Esophagus muscularis mucosa (tissue), 3 donors: ENCODE results near the gene AGBL1.

Experiments used
- POLR2A ChIP-seq: fragments of 450-650 bp; IDR thresholded peaks from one replicate; pipeline ENCODE4 v1.6.1; 2017; ENCODE audit warnings: antibody characterized with exemption, moderate library complexity, mild to moderate bottlenecking, low read depth
- TF ChIP-seq, protein P1 (sequence below), 3 experiments: fragments of 200-600 bp in 2 of 3; fragments of 450-650 bp in 1 of 3; sonication (generic) in 2 of 3; IDR thresholded peaks; one replicate each; pipeline ENCODE4 v1.5.1; 2017 to 2019; ENCODE audit warnings: antibody characterized with exemption in 3 of 3, mild to moderate bottlenecking in 2 of 3, moderate library complexity in 1 of 3

DNA sequence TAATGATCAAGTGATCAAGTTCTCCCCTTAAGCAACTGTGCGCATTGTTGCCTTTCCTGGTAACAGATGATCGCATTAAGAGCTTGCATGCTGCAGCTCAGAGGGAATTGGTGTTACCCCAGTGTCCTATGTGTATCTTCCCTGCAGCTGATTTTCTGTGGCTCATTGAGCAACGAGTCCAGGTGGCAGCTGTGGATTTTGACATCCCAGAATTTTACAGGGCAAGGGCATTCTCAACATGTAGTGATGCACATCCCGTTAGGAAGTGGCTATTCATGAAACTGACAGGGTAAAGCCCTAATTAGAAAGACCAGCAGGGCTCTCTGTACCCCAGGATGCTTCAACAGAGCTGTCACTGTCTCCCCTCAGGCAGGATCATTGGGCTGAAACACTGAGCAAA lies 232.8 kb downstream of the AGBL1 start:
- no peak for TF ChIP-seq POLR2A
- TF ChIP-seq, protein P1, sequence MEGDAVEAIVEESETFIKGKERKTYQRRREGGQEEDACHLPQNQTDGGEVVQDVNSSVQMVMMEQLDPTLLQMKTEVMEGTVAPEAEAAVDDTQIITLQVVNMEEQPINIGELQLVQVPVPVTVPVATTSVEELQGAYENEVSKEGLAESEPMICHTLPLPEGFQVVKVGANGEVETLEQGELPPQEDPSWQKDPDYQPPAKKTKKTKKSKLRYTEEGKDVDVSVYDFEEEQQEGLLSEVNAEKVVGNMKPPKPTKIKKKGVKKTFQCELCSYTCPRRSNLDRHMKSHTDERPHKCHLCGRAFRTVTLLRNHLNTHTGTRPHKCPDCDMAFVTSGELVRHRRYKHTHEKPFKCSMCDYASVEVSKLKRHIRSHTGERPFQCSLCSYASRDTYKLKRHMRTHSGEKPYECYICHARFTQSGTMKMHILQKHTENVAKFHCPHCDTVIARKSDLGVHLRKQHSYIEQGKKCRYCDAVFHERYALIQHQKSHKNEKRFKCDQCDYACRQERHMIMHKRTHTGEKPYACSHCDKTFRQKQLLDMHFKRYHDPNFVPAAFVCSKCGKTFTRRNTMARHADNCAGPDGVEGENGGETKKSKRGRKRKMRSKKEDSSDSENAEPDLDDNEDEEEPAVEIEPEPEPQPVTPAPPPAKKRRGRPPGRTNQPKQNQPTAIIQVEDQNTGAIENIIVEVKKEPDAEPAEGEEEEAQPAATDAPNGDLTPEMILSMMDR (IDR thresholded peaks at IDR 0.05), result no peak
